Measurements from ENCODE around the gene PTCRA. TPM values are rescaled to one million over a fixed set of nuclear protein-coding genes. Genes with fewer than 3 reads are reported as not detected.
A peak's percentile ranks its signal among the peaks of the same experiment; 100 is the strongest.
"Not testable (repeated sequence)": the region's sequence is repeated elsewhere in the genome, so short reads cannot be mapped to it uniquely, and the experiment has no call there.

Gene PTCRA
- total and polyA plus RNA-seq, 7 experiments from 2014 or later = 0.56 to 0.93 TPM; not detected in 5

DNA sequence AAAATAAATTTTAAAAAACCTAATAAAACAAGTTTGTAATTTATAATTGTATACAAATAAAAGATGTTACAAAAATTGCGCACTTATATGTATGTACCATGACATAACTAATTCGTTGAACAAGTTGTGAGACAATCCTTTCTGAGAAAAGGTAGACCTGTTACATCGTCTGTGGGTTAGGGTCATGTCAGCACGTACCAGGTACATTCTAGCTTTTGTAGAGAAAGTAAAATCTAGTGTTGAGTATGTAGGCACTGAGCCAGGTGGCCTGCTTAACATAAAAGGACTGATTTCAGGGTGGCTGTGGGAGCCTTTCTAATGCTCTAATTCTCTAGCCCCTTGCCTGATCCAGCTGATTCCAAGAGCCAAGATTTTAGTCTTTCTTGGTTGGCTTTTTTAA is 26.0 kb upstream of the PTCRA start:
- no peak for ATAC-seq
- Histone ChIP-seq H3K9me3 (ENCODE audit: control insufficient read depth in 2 of 3, low read length in 3 of 3) (no peaks in the 10 kb centered on the region), H3K27ac (ENCODE audit: low read depth, low read length) (peak overlapping the region; percentile 87), H3K4me1 (ENCODE audit: control insufficient read depth in 2 of 2, insufficient read depth in 2 of 2, low read length in 2 of 2) (peaks cover 0 to 8% of the 10 kb centered on the region in 2 donors), H3K27me3 (ENCODE audit: control insufficient read depth in 2 of 2, insufficient read depth in 2 of 2, low read length in 2 of 2) (no peaks in the 10 kb centered on the region), H3K36me3 (ENCODE audit: control insufficient read depth in 2 of 3, insufficient read depth in 3 of 3, low read length in 3 of 3) (peaks cover 7 to 20% (median 9%) of the 10 kb centered on the region in 3 experiments), H3K4me3 (ENCODE audit: low read length) (peak overlapping the region; percentile 89)
- Mint-ChIP-seq H3K27me3 (no peaks in the 10 kb centered on the region), H3K9me3 (peaks cover 0 to 1% (median 0%) of the 10 kb centered on the region in 11 donors), H3K4me3 (peak overlapping the region; percentile 94 to 100 (median 98)), H3K27ac (peak overlapping the region; percentile 89 to 99 (median 98)), H3K36me3 (peaks cover 0 to 9% (median 6%) of the 10 kb centered on the region in 5 donors), H3K4me1 (peaks cover 0 to 26% (median 14%) of the 10 kb centered on the region in 7 donors)
- intact Hi-C loops (cut with micrococcal nuclease) = loop anchor here (1.0 to 10.0 kb wide), 15 partner anchors 9 to 1105 kb away; partner anchors contain the start of genes CNPY3 (in 2 of the 2), RPL7L1 (in 2 of the 2), TBCC (in 2 of the 2) and ABCC10 (in 1 of the 2)
- POLR2A ChIA-PET = interaction anchor here (0.6 to 4.6 kb wide), 8 partner anchors 10 to 844 kb away, joined by 3 to 101 read pairs (median 4); partner anchors contain the start of genes BICRAL, CNPY3, RPL7L1 and RRP36
- CTCF ChIA-PET = interaction anchor here (0.6 kb wide), 1 partner anchor 1207 kb away, joined by 3 read pairs; no protein-coding TSS in a partner anchor
- peak in 2 of 9 donors; percentile 19 to 33 for DNase-seq

- peak overlapping the region; percentile 94 to 100 (median 98) for H3K4me3 Mint-ChIP-seq
- peaks cover 2 to 13% (median 5%) of the 10 kb centered on the region in 3 experiments for H3K36me3 ChIP-seq (ENCODE audit: control insufficient read depth in 2 of 3, insufficient read depth in 3 of 3, low read length in 3 of 3)
- H3K9me3 ChIP-seq (ENCODE audit: control insufficient read depth in 2 of 3, low read length in 3 of 3) = no peaks in the 10 kb centered on the region
- peak; percentile 70 to 90 (median 87) for DNase-seq
- intact Hi-C loops (cut with micrococcal nuclease) = loop anchor here (1.0 to 10.0 kb wide), 15 partner anchors 9 to 1106 kb away; partner anchors contain the start of genes CNPY3 (in 2 of the 2), RPL7L1 (in 2 of the 2), TBCC (in 2 of the 2) and ABCC10 (in 1 of the 2)
- peak overlapping the region; percentile 89 to 99 (median 98) for H3K27ac Mint-ChIP-seq
- no peaks in the 10 kb centered on the region for H3K27me3 Mint-ChIP-seq
- H3K4me1 ChIP-seq (ENCODE audit: control insufficient read depth in 2 of 2, insufficient read depth in 2 of 2, low read length in 2 of 2) = peaks cover 0 to 8% of the 10 kb centered on the region in 2 donors
- ATAC-seq = peak; percentile 99
- H3K36me3 Mint-ChIP-seq = peaks cover 0 to 9% (median 6%) of the 10 kb centered on the region in 5 donors
- peak overlapping the region; percentile 89 for H3K4me3 ChIP-seq (ENCODE audit: low read length)
- no peaks in the 10 kb centered on the region for H3K27me3 ChIP-seq (ENCODE audit: control insufficient read depth in 2 of 2, insufficient read depth in 2 of 2, low read length in 2 of 2)
- peaks cover 0 to 1% (median 0%) of the 10 kb centered on the region in 11 donors for H3K9me3 Mint-ChIP-seq
- ChIA-PET CTCF (interaction anchor here (1.1 to 1.5 kb wide), 2 partner anchors 11 to 229 kb away, joined by 3 to 6 read pairs; partner anchors contain the start of gene RPL7L1), POLR2A (interaction anchor here (0.5 to 4.6 kb wide), 21 partner anchors 10 to 845 kb away, joined by 3 to 101 read pairs (median 3); partner anchors contain the start of genes BICRAL, CNPY3, KLC4 and MRPL2)
- peak overlapping the region; percentile 87 for H3K27ac ChIP-seq (ENCODE audit: low read depth, low read length)
- H3K4me1 Mint-ChIP-seq = peaks cover 0 to 26% (median 14%) of the 10 kb centered on the region in 7 donors
Observed at GRCh38 chr6:42890311-42891198, 25.3 kb upstream of the PTCRA start.

DNA sequence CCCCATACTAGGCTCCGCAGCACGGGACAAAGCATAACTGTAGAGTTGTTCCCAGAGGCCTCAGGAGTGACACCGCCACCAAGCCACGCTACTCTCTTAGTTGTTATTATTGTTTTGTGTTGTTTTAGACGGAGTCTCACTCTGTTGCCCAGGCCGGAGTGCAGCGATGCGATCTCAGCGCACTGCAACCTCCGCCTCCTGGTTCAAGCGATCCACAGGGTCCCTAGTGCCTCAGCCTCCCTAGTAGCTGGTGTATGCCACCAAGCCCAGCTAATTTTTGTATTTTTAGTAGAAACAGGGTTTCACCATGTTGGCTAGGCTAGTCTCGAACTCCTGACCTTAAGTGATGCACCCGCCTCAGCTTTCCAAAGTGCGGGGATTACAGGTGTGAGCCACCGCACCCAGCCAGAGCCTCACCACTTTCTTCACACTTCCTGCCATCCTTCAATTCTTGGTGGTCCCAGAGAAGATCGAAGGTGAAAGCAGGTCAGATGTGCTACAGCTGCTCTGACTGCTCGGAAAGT is 24.6 kb upstream of the PTCRA start:
- CTCF ChIA-PET = interaction anchor here (0.5 to 1.5 kb wide), 5 partner anchors 9 to 360 kb away, joined by 3 to 6 read pairs (median 3); partner anchors contain the start of gene RPL7L1
- Mint-ChIP-seq H3K27ac (peak overlapping the region; percentile 89 to 99 (median 98)), H3K36me3 (peaks cover 0 to 2% (median 1%) of the 10 kb centered on the region in 5 donors), H3K4me3 (peak overlapping the region; percentile 94 to 100 (median 98)), H3K9me3 (peaks cover 0 to 1% (median 0%) of the 10 kb centered on the region in 11 donors), H3K27me3 (no peaks in the 10 kb centered on the region), H3K4me1 (peaks cover 0 to 26% (median 13%) of the 10 kb centered on the region in 7 donors)
- Histone ChIP-seq H3K36me3 (ENCODE audit: control insufficient read depth in 2 of 3, insufficient read depth in 3 of 3, low read length in 3 of 3) (peaks cover 0 to 6% (median 0%) of the 10 kb centered on the region in 3 experiments), H3K4me3 (ENCODE audit: low read length) (peak overlapping the region; percentile 89), H3K27me3 (ENCODE audit: control insufficient read depth in 2 of 2, insufficient read depth in 2 of 2, low read length in 2 of 2) (no peaks in the 10 kb centered on the region), H3K4me1 (ENCODE audit: control insufficient read depth in 2 of 2, insufficient read depth in 2 of 2, low read length in 2 of 2) (peaks cover 0 to 8% of the 10 kb centered on the region in 2 donors), H3K27ac (ENCODE audit: low read depth, low read length) (peak overlapping the region; percentile 87), H3K9me3 (ENCODE audit: control insufficient read depth in 2 of 3, low read length in 3 of 3) (no peaks in the 10 kb centered on the region)
- POLR2A ChIA-PET = interaction anchor here (0.5 to 4.6 kb wide), 21 partner anchors 9 to 630 kb away, joined by 3 to 101 read pairs (median 4); partner anchors contain the start of genes BICRAL, CNPY3, KLC4 and MRPL2
- DNase-seq (no peak), ATAC-seq (no peak)
- intact Hi-C loops (cut with micrococcal nuclease) = loop anchor here (2.0 to 10.0 kb wide), 7 partner anchors 36 to 1106 kb away; partner anchors contain the start of genes CNPY3 (in 1 of the 2), MRPS10 (in 1 of the 2), PEX6 (in 1 of the 2) and PRICKLE4 (in 1 of the 2)

- H3K27ac Mint-ChIP-seq; H3K9me3 ChIP-seq (ENCODE audit: control insufficient read depth in 2 of 3, low read length in 3 of 3); ATAC-seq; DNase-seq; H3K4me3 Mint-ChIP-seq; H3K36me3 ChIP-seq (ENCODE audit: control insufficient read depth in 2 of 3, insufficient read depth in 3 of 3, low read length in 3 of 3); H3K36me3 Mint-ChIP-seq; H3K4me3 ChIP-seq (ENCODE audit: low read length); H3K27me3 Mint-ChIP-seq; H3K9me3 Mint-ChIP-seq; H3K27ac ChIP-seq (ENCODE audit: low read depth, low read length); H3K4me1 ChIP-seq (ENCODE audit: control insufficient read depth in 2 of 2, insufficient read depth in 2 of 2, low read length in 2 of 2); H3K27me3 ChIP-seq (ENCODE audit: control insufficient read depth in 2 of 2, insufficient read depth in 2 of 2, low read length in 2 of 2): not testable (repeated sequence)
- intact Hi-C loops (cut with micrococcal nuclease) = loop anchor here in 1 of 2 donors (5.0 to 10.0 kb wide), 4 partner anchors 33 to 1109 kb away; partner anchors contain the start of genes CNPY3, MRPS10, PEX6 and PRICKLE4
- ChIA-PET POLR2A (interaction anchor here (0.6 to 0.7 kb wide), 3 partner anchors 15 to 158 kb away, joined by 3 read pairs; partner anchors contain the start of gene RPL7L1), CTCF (interaction anchor here (0.6 kb wide), 1 partner anchor 121 kb away, joined by 3 read pairs; no protein-coding TSS in a partner anchor)
- H3K4me1 Mint-ChIP-seq = peaks cover 0 to 20% (median 13%) of the 10 kb centered on the region in 7 donors
Observed at GRCh38 chr6:42894041-42894828, 21.6 kb upstream of the PTCRA start.

DNA sequence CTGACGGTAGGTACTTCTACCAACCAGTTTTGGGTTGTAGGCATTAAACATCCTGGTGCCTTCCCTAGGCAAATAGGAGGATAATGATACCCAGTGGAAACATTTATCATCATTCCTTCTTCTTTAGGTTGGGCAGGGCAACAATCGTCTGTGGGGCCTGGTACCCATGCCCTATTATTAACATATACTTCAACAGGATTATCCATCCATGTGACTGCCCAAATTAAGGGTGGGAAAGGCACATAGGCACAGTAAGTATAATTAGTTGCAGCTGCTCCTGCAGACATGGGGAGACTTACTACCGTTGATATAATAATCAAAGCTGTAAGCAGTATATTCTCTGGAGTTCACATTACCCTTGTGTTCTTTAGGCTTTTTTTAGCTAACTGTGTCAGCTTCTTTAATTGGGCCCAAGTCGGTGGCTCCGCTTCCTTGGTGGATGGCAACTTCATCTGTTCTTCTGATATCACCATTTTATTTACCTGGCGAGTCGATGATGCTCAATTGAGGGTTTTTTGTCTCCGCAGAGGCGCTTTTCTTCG is 19.6 kb upstream of the PTCRA start:
- intact Hi-C loops (cut with micrococcal nuclease) = loop anchor here (5.0 to 10.0 kb wide), 3 partner anchors 589 to 1111 kb away; partner anchors contain the start of genes PRICKLE4 (in 1 of the 2) and TOMM6 (in 1 of the 2)
- H3K27me3 Mint-ChIP-seq = no peaks in the 10 kb centered on the region
- Histone ChIP-seq H3K36me3 (ENCODE audit: control insufficient read depth in 2 of 3, insufficient read depth in 3 of 3, low read length in 3 of 3) (no peaks in the 10 kb centered on the region), H3K4me1 (ENCODE audit: control insufficient read depth in 2 of 2, insufficient read depth in 2 of 2, low read length in 2 of 2) (peaks cover 0 to 2% of the 10 kb centered on the region in 2 donors), H3K27ac (ENCODE audit: low read depth, low read length) (no peak overlapping the region), H3K9me3 (ENCODE audit: control insufficient read depth in 2 of 3, low read length in 3 of 3) (no peaks in the 10 kb centered on the region), H3K4me3 (ENCODE audit: low read length) (no peak overlapping the region), H3K27me3 (ENCODE audit: control insufficient read depth in 2 of 2, insufficient read depth in 2 of 2, low read length in 2 of 2) (no peaks in the 10 kb centered on the region)
- H3K27ac Mint-ChIP-seq = no peak overlapping the region
- ChIA-PET CTCF (interaction anchor here (0.8 to 1.7 kb wide), 3 partner anchors 171 to 247 kb away, joined by 3 to 9 read pairs (median 4); no protein-coding TSS in a partner anchor), POLR2A (interaction anchor here (0.7 to 1.2 kb wide), 2 partner anchors 17 to 32 kb away, joined by 4 read pairs; partner anchors contain the start of gene RPL7L1)
- no peaks in the 10 kb centered on the region for H3K36me3 Mint-ChIP-seq
- peaks cover 0 to 9% (median 2%) of the 10 kb centered on the region in 7 donors for H3K4me1 Mint-ChIP-seq
- no peak overlapping the region for H3K4me3 Mint-ChIP-seq
- H3K9me3 Mint-ChIP-seq = peaks cover 0 to 1% (median 0%) of the 10 kb centered on the region in 11 donors
- DNase-seq (no peak), ATAC-seq (no peak)
